ENCODE results near the gene CMYA5.
A peak's percentile ranks its signal among the peaks of the same experiment; 100 is the strongest.

CMYA5 gene

DNA sequence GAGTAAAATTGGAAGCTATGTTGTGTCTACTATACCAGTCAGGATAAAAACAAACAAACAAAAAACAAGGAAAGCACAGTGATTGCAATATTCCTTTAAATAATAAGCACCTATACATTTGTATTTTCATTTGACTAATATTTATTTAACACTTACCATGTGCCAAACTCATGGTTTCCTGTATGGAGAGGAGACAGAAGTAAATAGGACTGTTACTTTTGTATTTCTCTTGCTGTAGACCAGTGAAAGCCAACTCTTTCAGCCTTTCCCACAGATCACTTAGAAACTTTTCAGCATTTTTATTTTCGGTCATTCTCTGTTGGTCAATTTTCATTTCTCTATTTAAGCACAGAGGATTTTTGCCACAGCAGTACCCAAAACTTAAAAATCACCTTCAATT, 4.5 kb downstream of the CMYA5 start:
- Histone ChIP-seq H3K36me3 (replicated peaks; ENCODE audit: insufficient read depth, low read length) (no peaks in the 10 kb centered on the region), H3K9me3 (replicated peaks; ENCODE audit: insufficient read depth, low read length) (no peaks in the 10 kb centered on the region), H3F3A (ENCODE audit: insufficient read depth, low read length) (peaks cover 12% of the 10 kb centered on the region), H3K4me3 (ENCODE audit: low read length) (no peak overlapping the region), H3K79me2 (ENCODE audit: low read length) (no peaks in the 10 kb centered on the region), H3K9me2 (replicated peaks; ENCODE audit: insufficient read depth, low read length) (no peaks in the 10 kb centered on the region), H4K20me1 (ENCODE audit: insufficient read depth, low read length) (no peaks in the 10 kb centered on the region), H3K4me1 (ENCODE audit: low read length) (peaks cover 24% of the 10 kb centered on the region), H3K27me3 (replicated peaks; ENCODE audit: insufficient read depth, low read length) (no peaks in the 10 kb centered on the region), H3K9ac (ENCODE audit: low read length) (peak overlapping the region; percentile 11; the same call in 1 of the 2 replicates), H3K27ac (ENCODE audit: low read length) (peak overlapping the region; percentile 68; the same call in 1 of the 2 replicates), H2AFZ (ENCODE audit: low read length) (no peak overlapping the region), H3K4me2 (ENCODE audit: low read depth, low read length) (peak overlapping the region; percentile 17)
- DNase-seq: peak; percentile 10
- TF ChIP-seq EZH2 (optimal IDR thresholded peaks at IDR 0.05; ENCODE audit: low read depth, low read length): no peak
- TF ChIP-seq CTCF (IDR thresholded peaks at IDR 0.05; ENCODE audit: low read length): no peak
- TF ChIP-seq EZH2phosphoT487 (IDR thresholded peaks at IDR 0.05; ENCODE audit: low read length): no peak

DNA sequence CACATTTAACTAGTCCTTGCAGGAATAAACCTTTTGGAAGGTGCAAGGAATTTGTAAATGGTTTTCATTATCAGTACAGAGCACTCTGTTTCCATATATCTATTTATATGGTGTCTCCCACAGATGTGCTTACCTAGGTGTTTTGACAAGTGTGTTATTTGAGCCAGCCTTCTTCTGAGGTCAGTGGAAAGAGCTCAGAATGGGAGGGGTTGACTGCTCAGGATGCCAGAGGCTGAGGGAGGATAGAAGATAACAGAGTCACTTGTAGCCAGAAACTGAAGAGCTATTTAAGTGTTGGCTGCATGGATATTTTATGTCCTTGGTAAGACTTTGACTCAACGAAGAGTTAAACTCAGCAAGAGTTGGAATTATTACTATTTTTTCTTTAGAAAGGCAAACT, 5.0 kb downstream of the CMYA5 start:
- no peaks in the 10 kb centered on the region for H4K20me1 ChIP-seq (ENCODE audit: insufficient read depth, low read length)
- peak overlapping the region; percentile 17 for H3K4me2 ChIP-seq (ENCODE audit: low read depth, low read length)
- no peaks in the 10 kb centered on the region for H3K36me3 ChIP-seq (replicated peaks; ENCODE audit: insufficient read depth, low read length)
- peak; percentile 81 for DNase-seq
- H3K9ac ChIP-seq (ENCODE audit: low read length): peak overlapping the region; percentile 11; the same call in 1 of the 2 replicates
- no peaks in the 10 kb centered on the region for H3K79me2 ChIP-seq (ENCODE audit: low read length)
- no peak for TF ChIP-seq EZH2 (optimal IDR thresholded peaks at IDR 0.05; ENCODE audit: low read depth, low read length)
- no peak for TF ChIP-seq EZH2phosphoT487 (IDR thresholded peaks at IDR 0.05; ENCODE audit: low read length)
- TF ChIP-seq CTCF (IDR thresholded peaks at IDR 0.05; ENCODE audit: low read length): no peak
- peak overlapping the region; percentile 68; the same call in 1 of the 2 replicates for H3K27ac ChIP-seq (ENCODE audit: low read length)
- H3F3A ChIP-seq (ENCODE audit: insufficient read depth, low read length): peaks cover 12% of the 10 kb centered on the region
- no peak overlapping the region for H2AFZ ChIP-seq (ENCODE audit: low read length)
- H3K4me1 ChIP-seq (ENCODE audit: low read length): peaks cover 28% of the 10 kb centered on the region
- no peak overlapping the region for H3K4me3 ChIP-seq (ENCODE audit: low read length)
- H3K27me3 ChIP-seq (replicated peaks; ENCODE audit: insufficient read depth, low read length): no peaks in the 10 kb centered on the region
- no peaks in the 10 kb centered on the region for H3K9me2 ChIP-seq (replicated peaks; ENCODE audit: insufficient read depth, low read length)
- no peaks in the 10 kb centered on the region for H3K9me3 ChIP-seq (replicated peaks; ENCODE audit: insufficient read depth, low read length)

DNA sequence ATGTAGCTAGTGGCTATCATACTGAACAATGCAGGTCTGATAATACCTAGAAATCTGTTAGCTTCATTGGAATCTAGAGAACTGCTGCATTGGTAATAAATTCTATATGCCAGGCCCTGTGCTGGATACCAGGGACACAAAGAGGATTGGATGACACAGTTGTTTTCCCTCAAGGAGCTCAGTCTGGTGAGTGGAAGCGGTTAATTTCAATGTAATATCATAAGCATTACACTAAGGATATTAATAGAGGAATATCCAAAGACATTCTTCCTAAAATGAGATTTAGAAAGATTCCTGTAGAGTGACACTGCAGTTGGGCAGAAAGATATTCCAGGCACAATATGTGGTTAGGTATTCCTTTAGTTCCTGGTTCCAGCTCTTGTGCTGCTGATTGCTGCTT, 5.9 kb downstream of the CMYA5 start:
- Histone ChIP-seq H3K36me3 (replicated peaks; ENCODE audit: insufficient read depth, low read length) (no peaks in the 10 kb centered on the region), H3F3A (ENCODE audit: insufficient read depth, low read length) (peaks cover 16% of the 10 kb centered on the region), H3K79me2 (ENCODE audit: low read length) (no peaks in the 10 kb centered on the region), H3K27ac (ENCODE audit: low read length) (no peak overlapping the region), H3K9ac (ENCODE audit: low read length) (no peak overlapping the region), H3K4me2 (ENCODE audit: low read depth, low read length) (no peak overlapping the region), H4K20me1 (ENCODE audit: insufficient read depth, low read length) (no peaks in the 10 kb centered on the region), H3K4me1 (ENCODE audit: low read length) (peaks cover 34% of the 10 kb centered on the region), H2AFZ (ENCODE audit: low read length) (no peak overlapping the region), H3K4me3 (ENCODE audit: low read length) (no peak overlapping the region), H3K9me3 (replicated peaks; ENCODE audit: insufficient read depth, low read length) (no peaks in the 10 kb centered on the region), H3K27me3 (replicated peaks; ENCODE audit: insufficient read depth, low read length) (no peaks in the 10 kb centered on the region), H3K9me2 (replicated peaks; ENCODE audit: insufficient read depth, low read length) (no peaks in the 10 kb centered on the region)
- no peak for DNase-seq
- TF ChIP-seq CTCF (IDR thresholded peaks at IDR 0.05; ENCODE audit: low read length) (no peak), EZH2phosphoT487 (IDR thresholded peaks at IDR 0.05; ENCODE audit: low read length) (no peak), EZH2 (optimal IDR thresholded peaks at IDR 0.05; ENCODE audit: low read depth, low read length) (no peak)

Measured in MM.1S (cell line).